Colonic mucosa (tissue), 4 donors: ENCODE measurements around the gene USH2A. TPM values are rescaled to one million over a fixed set of nuclear protein-coding genes. Genes with fewer than 3 reads are reported as not detected.
"Not testable (repeated sequence)": the region's sequence is repeated elsewhere in the genome, so short reads cannot be mapped to it uniquely, and the experiment has no call there.

Source experiments
- DNase-seq: peaks from one replicate; pipeline ENCODE4 v3.0.0-alpha.2; 2020
- H3K27ac ChIP-seq: fragments of 200-600 bp; one replicate; pipeline ENCODE4 v1.8.0; 2021
- H3K27me3 ChIP-seq: fragments of 200-600 bp; one replicate; pipeline ENCODE4 v1.8.0; 2021
- H3K36me3 ChIP-seq: fragments of 200-600 bp; one replicate; pipeline ENCODE4 v1.8.0; 2021
- H3K4me1 ChIP-seq: fragments of 200-600 bp; one replicate; pipeline ENCODE4 v1.8.0; 2021; ENCODE audit warnings: mild to moderate bottlenecking
- H3K4me3 ChIP-seq: fragments of 200-600 bp; one replicate; pipeline ENCODE4 v1.8.0; 2021
- H3K9ac ChIP-seq, 2 donors: one replicate each; pipeline ENCODE4 v1.7.0; 2013; ENCODE audit warnings: control low read depth in 2 of 2, low read depth in 2 of 2, low read length in 2 of 2
- H3K9me3 ChIP-seq: fragments of 200-600 bp; one replicate; pipeline ENCODE4 v1.8.0; 2021
- CTCF ChIP-seq: fragments of 200-600 bp; IDR thresholded peaks from one replicate; pipeline ENCODE4 v1.8.0; 2022; ENCODE audit warnings: antibody characterized with exemption, mild to moderate bottlenecking
- intact Hi-C: fragments of 100-400 bp; cut with DNase I; formaldehyde crosslinking; loops from one replicate; pipeline ENCODE4 v1.14.1; 2022
- total RNA-seq, 2 donors: library from RNA; stranded (reverse); fragmentation: NEBNext Ultra II Directional in 1 of 2; extraction: Animal tissue kit (Norgen Biotek cat#: 25700) in 1 of 2; gene quantifications; one replicate each; pipeline ENCODE4 v1.2.1, GENCODE V29; 2021
- donor health status: healthy.
- donor health status: DM: no; HTN: no; CAD: no.
- donor health status: DM: no; HTN: no; CAD: no.

Gene USH2A
- total RNA-seq, 2 donors from 2014 or later, result 0.02 TPM; not detected in 1

- Histone ChIP-seq H3K4me3 (no peak overlapping the region), H3K4me1 (no peaks in the 10 kb centered on the region), H3K27ac (no peak overlapping the region), H3K9me3 (no peaks in the 10 kb centered on the region), H3K36me3 (no peaks in the 10 kb centered on the region), H3K9ac (no peak overlapping the region), H3K27me3 (no peaks in the 10 kb centered on the region)
- intact Hi-C loops, result no loop called here
- TF ChIP-seq CTCF, result no peak
- DNase-seq, result no peak
Observed at GRCh38 chr1:216366979-216367378, 56.3 kb downstream of the USH2A start.

DNA sequence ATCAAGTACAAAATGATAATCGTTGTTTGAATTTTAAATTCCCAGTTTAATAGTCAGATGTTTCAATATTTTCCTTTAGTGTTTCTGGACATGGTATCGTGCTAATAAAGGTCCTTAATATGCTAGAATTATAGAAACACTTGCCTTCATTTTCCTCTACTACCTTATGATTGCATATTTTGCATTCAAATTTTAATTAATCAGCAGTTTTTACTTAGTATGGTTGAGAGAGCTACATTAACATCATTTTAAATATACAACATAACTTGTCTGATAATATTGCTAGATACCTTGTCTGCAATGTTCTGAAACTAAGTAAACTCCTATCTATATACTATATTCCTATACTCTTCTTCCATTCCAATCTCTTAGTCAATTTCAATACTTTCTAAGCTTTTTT is 66.3 kb downstream of the USH2A start:
- H3K9me3 ChIP-seq, result no peaks in the 10 kb centered on the region
- H3K9ac ChIP-seq, result no peak overlapping the region
- H3K27me3 ChIP-seq, result no peaks in the 10 kb centered on the region
- H3K4me1 ChIP-seq, result no peaks in the 10 kb centered on the region
- no peak for TF ChIP-seq CTCF
- H3K27ac ChIP-seq, result no peak overlapping the region
- no peak for DNase-seq
- H3K4me3 ChIP-seq, result no peak overlapping the region
- H3K36me3 ChIP-seq, result no peaks in the 10 kb centered on the region
- intact Hi-C loops, result no loop called here

GRCh38 chr1:216350186-216350585 is 73.1 kb downstream of the USH2A start:
- TF ChIP-seq CTCF, result no peak
- intact Hi-C loops, result no loop called here
- no peaks in the 10 kb centered on the region for H3K4me1 ChIP-seq
- no peak for DNase-seq
- no peaks in the 10 kb centered on the region for H3K27me3 ChIP-seq
- H3K36me3 ChIP-seq, result no peaks in the 10 kb centered on the region
- H3K4me3 ChIP-seq, result no peak overlapping the region
- H3K9ac ChIP-seq, result no peak overlapping the region
- H3K9me3 ChIP-seq, result no peaks in the 10 kb centered on the region
- H3K27ac ChIP-seq, result no peak overlapping the region

GRCh38 chr1:216346526-216346925 is 76.7 kb downstream of the USH2A start:
- Histone ChIP-seq H3K9ac (no peak overlapping the region), H3K27me3 (no peaks in the 10 kb centered on the region), H3K9me3 (no peaks in the 10 kb centered on the region), H3K4me3 (no peak overlapping the region), H3K36me3 (no peaks in the 10 kb centered on the region), H3K27ac (no peak overlapping the region), H3K4me1 (no peaks in the 10 kb centered on the region)
- intact Hi-C loops, result no loop called here
- no peak for DNase-seq
- no peak for TF ChIP-seq CTCF

DNA sequence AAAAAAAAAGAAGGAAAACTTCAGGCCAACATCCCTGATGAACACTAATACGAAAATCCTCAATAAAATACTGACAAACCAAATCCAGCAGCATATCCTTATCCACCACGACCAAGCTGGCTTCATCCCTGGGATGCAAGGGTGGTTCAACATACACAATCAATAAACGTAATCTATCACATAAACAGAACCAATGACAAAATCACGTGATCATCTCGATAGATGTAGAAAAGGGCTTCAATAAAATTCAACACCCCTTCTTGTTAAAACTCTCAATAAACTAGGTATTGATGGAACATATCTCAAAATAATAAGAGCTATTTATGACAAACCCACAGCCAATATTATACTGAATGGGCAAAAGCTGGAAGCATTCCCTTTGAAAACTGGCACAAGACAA is 82.7 kb downstream of the USH2A start:
- H3K27ac ChIP-seq, H3K9me3 ChIP-seq, DNase-seq, H3K36me3 ChIP-seq, H3K4me1 ChIP-seq, H3K4me3 ChIP-seq, intact Hi-C loops, H3K9ac ChIP-seq, H3K27me3 ChIP-seq: not testable (repeated sequence)

DNA sequence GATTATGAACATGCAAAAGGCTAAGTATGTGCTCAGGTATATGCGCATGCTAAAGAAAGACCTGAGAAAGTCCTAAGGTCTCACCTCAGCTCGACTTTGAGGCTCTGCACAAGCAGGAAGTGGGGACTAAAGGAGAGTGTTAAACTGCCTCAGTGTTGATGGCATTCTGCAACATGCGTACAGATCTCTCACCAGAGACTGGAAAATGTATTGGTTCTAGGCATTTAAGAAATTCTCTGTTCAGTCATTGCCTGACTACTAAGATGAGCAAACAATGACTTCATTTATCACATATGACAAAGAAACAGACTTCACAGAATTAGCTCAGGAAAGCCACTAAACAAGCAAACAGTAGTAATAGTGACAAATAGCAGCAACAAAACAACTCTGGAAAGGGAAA is 90.8 kb downstream of the USH2A start:
- no peak for DNase-seq
- Histone ChIP-seq H3K27ac (no peak overlapping the region), H3K9me3 (no peaks in the 10 kb centered on the region), H3K9ac (no peak overlapping the region), H3K4me3 (no peak overlapping the region), H3K4me1 (no peaks in the 10 kb centered on the region), H3K36me3 (no peaks in the 10 kb centered on the region), H3K27me3 (no peaks in the 10 kb centered on the region)
- intact Hi-C loops, result no loop called here
- TF ChIP-seq CTCF, result no peak
